Urinary bladder (tissue), 4 donors: Measurements from ENCODE around the gene APELA. TPM values are rescaled to one million over a fixed set of nuclear protein-coding genes. Genes with fewer than 3 reads are reported as not detected.
"Not testable (repeated sequence)": the region's sequence is repeated elsewhere in the genome, so short reads cannot be mapped to it uniquely, and the experiment has no call there.

ENCODE experiments used
- DNase-seq: peaks from one replicate; pipeline ENCODE4 v3.0.0-alpha.2; 2015; ENCODE audit errors: extremely low spot score
- H3K27ac ChIP-seq: one replicate; pipeline ENCODE4 v1.5.1; 2013; ENCODE audit warnings: low read depth, mild to moderate bottlenecking, moderate library complexity
- H3K36me3 ChIP-seq: one replicate; pipeline ENCODE4 v1.6.1; 2013; ENCODE audit warnings: mild to moderate bottlenecking, moderate library complexity; ENCODE audit not compliant: insufficient read depth
- H3K4me1 ChIP-seq: one replicate; pipeline ENCODE4 v1.6.1; 2013; ENCODE audit warnings: mild to moderate bottlenecking, moderate library complexity; ENCODE audit not compliant: insufficient read depth
- H3K4me3 ChIP-seq: one replicate; pipeline ENCODE4 v1.5.1; 2013; ENCODE audit warnings: low read depth, low read length
- WGBS: extraction: QIAGEN DNeasy Blood & Tissue Kit; methylation state at CpG from one replicate; pipeline ENCODE4 v1.1.7; 2013; 5-methylcytosine and 5-hydroxymethylcytosine counted together
- polyA plus RNA-seq: library from polyadenylated mRNA; stranded (reverse); fragments of 200-250 nt; gene quantifications from one replicate; pipeline ENCODE4 v1.2.3, GENCODE V29; 2013
- total RNA-seq: library from RNA; depleted of rRNA; stranded (reverse); fragments of >200 nt; gene quantifications from one replicate; pipeline ENCODE4 v1.2.3, GENCODE V29; 2014
- donor health status: healthy with polysubstance abuse.
- donor health status: healthy.

Gene APELA
- total and polyA plus RNA-seq, 2 donors: not detected

DNA sequence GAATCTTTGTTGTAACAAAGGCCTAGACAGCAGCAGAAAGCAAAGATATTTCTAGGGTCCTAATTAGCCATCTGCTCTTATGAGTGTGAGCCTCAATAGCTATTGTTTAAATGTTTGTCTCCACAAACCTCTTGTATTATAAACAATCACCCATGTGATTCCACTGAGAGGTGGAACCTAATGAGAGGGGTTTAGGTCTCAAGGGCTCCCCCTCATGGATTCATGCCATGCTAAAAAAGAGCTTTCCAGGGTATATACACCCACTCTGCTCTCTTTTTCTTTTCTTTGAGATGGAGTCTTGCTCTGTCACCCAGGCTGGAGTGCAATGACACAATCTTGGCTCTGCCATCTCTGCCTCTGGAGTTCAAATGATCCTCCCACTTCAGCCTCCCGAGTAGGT, 58.4 kb downstream of the APELA start:
- no peak for DNase-seq
- 64% methylated on average over 1 of the region's 1 CpG for WGBS

GRCh38 chr4:164935865-164936606, 59.1 kb downstream of the APELA start:
- not testable (repeated sequence) for H3K4me1 ChIP-seq, DNase-seq, H3K4me3 ChIP-seq, H3K36me3 ChIP-seq, H3K27ac ChIP-seq
- 78% methylated on average over 9 of the region's 9 CpGs for WGBS

More for the DNA sequence above, 58.4 kb downstream of the APELA start:
- Histone ChIP-seq H3K36me3 (no peaks in the 10 kb centered on the region), H3K4me1 (no peaks in the 10 kb centered on the region), H3K4me3 (no peak overlapping the region), H3K27ac (no peak overlapping the region)

GRCh38 chr4:164937576-164938270, 60.7 kb downstream of the APELA start:
- DNase-seq: no peak

GRCh38 chr4:164943192-164943591, 66.2 kb downstream of the APELA start:
- Histone ChIP-seq H3K36me3 (no peaks in the 10 kb centered on the region), H3K4me3 (no peak overlapping the region), H3K27ac (no peak overlapping the region), H3K4me1 (no peaks in the 10 kb centered on the region)
- DNase-seq: no peak
- 86% methylated on average over 9 of the region's 9 CpGs for WGBS

More at GRCh38 chr4:164937576-164938270, 60.7 kb downstream of the APELA start:
- no peaks in the 10 kb centered on the region for H3K36me3 ChIP-seq
- H3K4me1 ChIP-seq: no peaks in the 10 kb centered on the region
- H3K4me3 ChIP-seq: no peak overlapping the region
- H3K27ac ChIP-seq: no peak overlapping the region

GRCh38 chr4:164945146-164945545, 68.2 kb downstream of the APELA start:
- 54% methylated on average over 5 of the region's 5 CpGs for WGBS
- H3K36me3 ChIP-seq: no peaks in the 10 kb centered on the region
- H3K4me1 ChIP-seq: no peaks in the 10 kb centered on the region
- DNase-seq: no peak
- H3K27ac ChIP-seq: no peak overlapping the region
- no peak overlapping the region for H3K4me3 ChIP-seq

GRCh38 chr4:164946810-164947209, 69.8 kb downstream of the APELA start:
- no peaks in the 10 kb centered on the region for H3K36me3 ChIP-seq
- WGBS: 90% methylated on average over 5 of the region's 5 CpGs
- H3K27ac ChIP-seq: no peak overlapping the region
- no peak overlapping the region for H3K4me3 ChIP-seq
- no peak for DNase-seq
- no peaks in the 10 kb centered on the region for H3K4me1 ChIP-seq

Other genes with a start within 250 kb of the APELA start
- gene SMIM31, start 123.0 kb upstream of the APELA start, total RNA-seq: 0.42 TPM
- 0.09 TPM for gene SMIM31, start 123.0 kb upstream of the APELA start, polyA plus RNA-seq
- gene TRIM61, start 100.5 kb downstream of the APELA start, total RNA-seq: 3.6 TPM
- gene TRIM61, start 100.5 kb downstream of the APELA start, polyA plus RNA-seq: 0.94 TPM
- gene TRIM60, start 154.8 kb downstream of the APELA start, total RNA-seq: not detected
- gene TRIM60, start 154.8 kb downstream of the APELA start, polyA plus RNA-seq: not detected
- not detected for gene TRIM75, start 176.7 kb downstream of the APELA start, total RNA-seq
- not detected for gene TRIM75, start 176.7 kb downstream of the APELA start, polyA plus RNA-seq
- 12.0 TPM for gene TMEM192, start 235.7 kb downstream of the APELA start, total RNA-seq
- gene TMEM192, start 235.7 kb downstream of the APELA start, polyA plus RNA-seq: 14.8 TPM